Neural crest cell (in vitro differentiated cells): Measurements from ENCODE around the gene NFIC. TPM values are rescaled to one million over a fixed set of nuclear protein-coding genes. Genes with fewer than 3 reads are reported as not detected.
A peak's percentile ranks its signal among the peaks of the same experiment; 100 is the strongest.
"Not testable (repeated sequence)": the region's sequence is repeated elsewhere in the genome, so short reads cannot be mapped to it uniquely, and the experiment has no call there.

Experiments
- DNase-seq: peaks from one replicate; pipeline ENCODE4 v3.0.0; 2021; ENCODE audit warnings: low read depth, mixed read lengths, low spot score
- H3K27ac Mint-ChIP-seq: one replicate; pipeline ENCODE4 v1.8.0; 2021; ENCODE audit warnings: mild to moderate bottlenecking, mixed read lengths; ENCODE audit not compliant: unreplicated experiment
- H3K27me3 Mint-ChIP-seq: 2 replicates; pipeline ENCODE4 v1.8.0; 2021; ENCODE audit warnings: low read depth, mild to moderate bottlenecking, mixed read lengths
- H3K36me3 Mint-ChIP-seq: 2 replicates; pipeline ENCODE4 v1.8.0; 2021; ENCODE audit warnings: low read depth, mild to moderate bottlenecking, mixed read lengths
- H3K4me1 Mint-ChIP-seq: 2 replicates; pipeline ENCODE4 v1.8.0; 2021; ENCODE audit warnings: mixed read lengths
- H3K4me3 Mint-ChIP-seq: one replicate; pipeline ENCODE4 v1.8.0; 2021; ENCODE audit warnings: mild to moderate bottlenecking, mixed read lengths
- H3K9me3 Mint-ChIP-seq: 2 replicates; pipeline ENCODE4 v1.8.0; 2021; ENCODE audit warnings: mixed read lengths
- total RNA-seq: library from RNA; stranded (reverse); gene quantifications from 2 replicates; pipeline ENCODE4 v1.2.1, GENCODE V29; 2021
- TF ChIP-seq, protein P1 (sequence below): fragments of 200-600 bp; sonication (generic); conservative IDR thresholded peaks from 2 replicates; pipeline ENCODE4 v1.5.0; 2021; ENCODE audit warnings: antibody characterized with exemption, mild to moderate bottlenecking

Gene NFIC
- total RNA-seq, 1 donor from 2014 or later = 4.1 TPM

DNA sequence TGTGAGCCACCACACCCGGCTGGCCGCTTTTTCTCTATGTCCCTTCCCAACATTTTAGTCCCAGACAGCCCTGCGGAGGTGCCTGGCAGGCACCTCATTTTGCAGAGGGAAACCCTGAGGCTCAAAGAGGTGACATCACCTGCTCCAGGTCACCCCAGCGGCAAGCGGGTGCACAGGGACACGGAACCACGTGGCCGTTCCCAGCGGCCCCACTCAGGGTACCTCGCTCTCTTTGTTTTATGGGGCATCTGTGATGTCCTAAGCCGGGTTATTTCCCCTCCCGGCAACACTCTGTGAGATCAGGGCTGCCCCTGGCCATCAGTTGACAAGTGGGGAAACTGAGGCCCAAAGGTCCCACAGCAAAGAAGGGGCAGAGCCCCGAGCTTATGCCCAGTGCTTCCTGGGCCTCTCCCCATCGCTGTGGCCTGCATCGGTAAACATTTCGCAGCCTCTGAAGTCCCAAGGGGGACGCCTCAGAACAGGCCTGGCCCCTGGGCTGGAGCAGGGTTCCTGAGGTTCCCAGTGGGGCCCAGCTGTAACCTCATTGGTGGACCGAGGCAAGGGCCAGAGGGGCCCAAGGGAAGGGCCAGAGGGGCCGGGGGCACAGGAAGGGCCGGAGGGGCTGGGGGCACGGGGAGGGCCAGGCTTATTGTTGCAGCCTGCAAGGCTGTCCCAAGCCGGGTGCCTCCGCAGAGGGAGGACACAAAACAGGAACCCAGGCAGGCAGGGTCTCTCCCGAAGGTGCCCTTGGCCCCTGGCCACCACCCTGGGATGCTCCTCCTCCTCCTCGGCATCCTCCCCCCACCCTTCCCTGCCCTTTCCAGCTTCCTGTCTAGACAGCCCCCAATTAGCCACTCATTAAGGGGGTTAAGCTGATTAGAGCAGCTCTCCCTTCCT lies 75.0 kb downstream of the NFIC start:
- no peaks in the 10 kb centered on the region for H3K36me3 Mint-ChIP-seq
- no peak overlapping the region for H3K4me3 Mint-ChIP-seq
- TF ChIP-seq, protein P1, sequence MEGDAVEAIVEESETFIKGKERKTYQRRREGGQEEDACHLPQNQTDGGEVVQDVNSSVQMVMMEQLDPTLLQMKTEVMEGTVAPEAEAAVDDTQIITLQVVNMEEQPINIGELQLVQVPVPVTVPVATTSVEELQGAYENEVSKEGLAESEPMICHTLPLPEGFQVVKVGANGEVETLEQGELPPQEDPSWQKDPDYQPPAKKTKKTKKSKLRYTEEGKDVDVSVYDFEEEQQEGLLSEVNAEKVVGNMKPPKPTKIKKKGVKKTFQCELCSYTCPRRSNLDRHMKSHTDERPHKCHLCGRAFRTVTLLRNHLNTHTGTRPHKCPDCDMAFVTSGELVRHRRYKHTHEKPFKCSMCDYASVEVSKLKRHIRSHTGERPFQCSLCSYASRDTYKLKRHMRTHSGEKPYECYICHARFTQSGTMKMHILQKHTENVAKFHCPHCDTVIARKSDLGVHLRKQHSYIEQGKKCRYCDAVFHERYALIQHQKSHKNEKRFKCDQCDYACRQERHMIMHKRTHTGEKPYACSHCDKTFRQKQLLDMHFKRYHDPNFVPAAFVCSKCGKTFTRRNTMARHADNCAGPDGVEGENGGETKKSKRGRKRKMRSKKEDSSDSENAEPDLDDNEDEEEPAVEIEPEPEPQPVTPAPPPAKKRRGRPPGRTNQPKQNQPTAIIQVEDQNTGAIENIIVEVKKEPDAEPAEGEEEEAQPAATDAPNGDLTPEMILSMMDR = no peak
- H3K9me3 Mint-ChIP-seq = no peaks in the 10 kb centered on the region
- no peak for DNase-seq
- H3K27ac Mint-ChIP-seq = no peak overlapping the region
- H3K4me1 Mint-ChIP-seq = peaks cover 18% of the 10 kb centered on the region
- peaks cover 58% of the 10 kb centered on the region for H3K27me3 Mint-ChIP-seq

- Mint-ChIP-seq H3K4me1 (peaks cover 18% of the 10 kb centered on the region), H3K27ac (no peak overlapping the region), H3K27me3 (peaks cover 64% of the 10 kb centered on the region), H3K4me3 (no peak overlapping the region), H3K9me3 (no peaks in the 10 kb centered on the region), H3K36me3 (no peaks in the 10 kb centered on the region)
- TF ChIP-seq, protein P1 = no peak
- DNase-seq = no peak
Observed at GRCh38 chr19:3441986-3442329, 75.6 kb downstream of the NFIC start.

GRCh38 chr19:3442487-3443071 lies 76.2 kb downstream of the NFIC start:
- TF ChIP-seq, protein P1 = no peak
- Mint-ChIP-seq H3K27me3 (peaks cover 70% of the 10 kb centered on the region), H3K9me3 (no peaks in the 10 kb centered on the region), H3K4me3 (no peak overlapping the region), H3K27ac (no peak overlapping the region), H3K36me3 (no peaks in the 10 kb centered on the region), H3K4me1 (peaks cover 18% of the 10 kb centered on the region)
- DNase-seq = no peak

DNA sequence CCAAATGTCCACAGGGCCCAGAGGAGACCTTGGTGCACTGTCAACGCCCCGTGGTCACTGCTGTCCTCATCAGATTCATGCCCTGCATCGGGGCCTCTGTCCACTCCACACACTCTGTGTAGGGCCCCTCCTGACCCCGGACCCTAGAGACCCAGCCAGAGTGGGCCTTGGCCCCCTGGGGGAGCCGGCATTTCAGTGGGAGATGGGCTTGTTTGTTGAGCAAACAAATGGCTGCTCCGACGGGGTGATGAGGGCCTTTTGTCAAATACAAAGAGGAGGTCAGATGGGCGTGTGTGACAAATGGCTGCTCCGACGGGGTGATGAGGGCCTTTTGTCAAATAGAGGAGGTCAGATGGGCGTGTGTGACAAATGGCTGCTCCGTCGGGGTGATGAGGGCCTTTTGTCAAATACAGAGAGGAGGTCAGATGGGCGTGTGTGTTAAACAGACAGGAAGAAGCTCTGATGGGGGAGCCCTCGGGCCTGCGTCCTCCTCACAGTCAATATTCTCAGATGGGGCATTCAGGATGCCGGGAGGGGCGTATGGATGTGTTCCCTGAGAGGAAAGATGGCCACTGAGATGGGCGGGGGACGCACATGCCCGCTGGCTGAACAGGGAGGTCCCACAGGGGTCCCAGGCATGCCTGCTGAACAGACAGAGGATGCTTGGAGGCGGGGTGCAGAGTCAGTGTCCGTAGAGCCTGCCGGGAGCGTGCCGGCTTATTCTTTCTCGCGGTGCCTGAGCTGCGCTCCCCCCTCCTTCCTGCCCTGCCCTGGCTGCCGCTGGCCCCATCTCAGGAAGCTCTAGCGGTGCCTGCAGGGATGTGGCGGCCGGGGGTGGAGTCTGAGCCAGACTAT lies 77.7 kb downstream of the NFIC start:
- H3K4me1 Mint-ChIP-seq = peaks cover 18% of the 10 kb centered on the region
- DNase-seq = peak; percentile 78
- no peaks in the 10 kb centered on the region for H3K36me3 Mint-ChIP-seq
- peak overlapping the region; percentile 70 for H3K27ac Mint-ChIP-seq
- no peaks in the 10 kb centered on the region for H3K9me3 Mint-ChIP-seq
- H3K4me3 Mint-ChIP-seq = peak overlapping the region; percentile 73
- peaks cover 71% of the 10 kb centered on the region for H3K27me3 Mint-ChIP-seq
- TF ChIP-seq, protein P1 = no peak

DNA sequence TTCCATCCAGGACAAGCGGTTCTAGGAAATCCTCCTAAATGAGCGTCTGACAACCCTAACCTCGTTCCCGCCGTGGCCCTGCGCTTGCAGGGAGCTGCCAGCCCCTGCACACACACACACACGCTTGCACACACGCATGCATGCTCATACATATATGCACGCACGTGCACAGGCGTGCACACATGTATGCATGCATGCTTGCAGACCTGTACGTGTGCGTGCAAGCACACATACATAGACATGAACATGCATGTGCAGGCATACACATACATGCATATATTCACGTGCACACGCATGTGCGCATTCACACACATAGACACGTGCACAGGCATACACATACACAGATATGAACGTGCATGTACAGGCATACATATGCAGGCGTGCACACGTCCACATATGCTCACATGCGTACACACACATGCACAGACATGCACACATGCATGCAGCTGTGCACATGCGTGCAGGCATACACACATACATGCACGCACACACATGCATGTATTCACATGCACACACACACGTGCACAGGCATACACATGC lies 78.4 kb downstream of the NFIC start:
- no peak overlapping the region for H3K27ac Mint-ChIP-seq

DNA sequence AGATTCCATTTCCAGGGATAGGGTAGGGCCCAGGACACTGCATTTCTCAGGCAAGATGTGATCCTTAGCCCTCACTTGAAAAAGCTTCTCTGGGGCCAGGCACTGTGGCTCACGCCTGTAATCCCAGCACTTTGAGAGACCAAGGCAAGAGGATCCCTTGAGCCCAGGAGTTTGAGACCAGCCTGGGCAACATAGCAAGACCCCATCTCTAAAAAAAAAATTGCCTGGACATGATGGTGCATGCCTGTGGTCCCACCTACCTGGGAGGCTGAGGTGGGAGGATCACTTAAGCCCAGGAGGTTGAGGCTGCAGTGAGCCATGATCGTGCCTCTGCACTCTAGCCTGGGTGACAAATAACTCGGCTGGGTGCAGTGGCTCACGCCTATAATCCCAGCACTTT lies 80.3 kb downstream of the NFIC start:
- not testable (repeated sequence) for H3K36me3 Mint-ChIP-seq, H3K4me3 Mint-ChIP-seq, H3K9me3 Mint-ChIP-seq, H3K27ac Mint-ChIP-seq, DNase-seq
- Mint-ChIP-seq H3K4me1 (peaks cover 22% of the 10 kb centered on the region), H3K27me3 (peaks cover 65% of the 10 kb centered on the region)

More for the DNA sequence above, 78.4 kb downstream of the NFIC start:
- H3K4me3 Mint-ChIP-seq = peak overlapping the region; percentile 73
- H3K27me3 Mint-ChIP-seq = peaks cover 69% of the 10 kb centered on the region
- DNase-seq = no peak
- H3K36me3 Mint-ChIP-seq = no peaks in the 10 kb centered on the region
- no peaks in the 10 kb centered on the region for H3K9me3 Mint-ChIP-seq
- H3K4me1 Mint-ChIP-seq = peaks cover 18% of the 10 kb centered on the region
- TF ChIP-seq, protein P1 = no peak
